ENCODE measurements around the gene CALML4.

GRCh38 chr15:68223171-68223570, 18.0 kb upstream of the CALML4 start:
- no peak for TF ChIP-seq CTCF (IDR thresholded peaks at IDR 0.05)
- TF ChIP-seq POLR2A (IDR thresholded peaks at IDR 0.05): no peak
